Neuron (in vitro differentiated cells): ENCODE measurements around the gene CNBD2.
A peak's percentile ranks its signal among the peaks of the same experiment; 100 is the strongest.
"Not testable (repeated sequence)": the region's sequence is repeated elsewhere in the genome, so short reads cannot be mapped to it uniquely, and the experiment has no call there.

ENCODE experiments used
- H2AFZ ChIP-seq: one replicate; pipeline ENCODE4 v1.6.1; 2013; ENCODE audit warnings: low read depth, mild to moderate bottlenecking, inconsistent platforms, low read length, moderate library complexity
- H3K27me3 ChIP-seq: one replicate; pipeline ENCODE4 v1.6.1; 2013; ENCODE audit warnings: low read length; ENCODE audit not compliant: insufficient read depth
- H3K36me3 ChIP-seq: one replicate; pipeline ENCODE4 v1.6.1; 2013; ENCODE audit warnings: low read length; ENCODE audit not compliant: insufficient read depth
- H3K4me1 ChIP-seq: one replicate; pipeline ENCODE4 v1.6.1; 2013; ENCODE audit warnings: low read length; ENCODE audit not compliant: insufficient read depth
- H3K4me3 ChIP-seq: 2 replicates; pipeline ENCODE4 v1.5.1; 2013; ENCODE audit warnings: mild to moderate bottlenecking, low read length, moderate library complexity
- H3K9me3 ChIP-seq: one replicate; pipeline ENCODE4 v1.6.1; 2013; ENCODE audit warnings: low read length

CNBD2 gene

GRCh38 chr20:35967979-35968640, at the start of gene CNBD2:
Gene CNBD2, plus strand, starts transcription at chr20:35968590. Its CDS starts 173 bp downstream, at chr20:35968763.
- H3K4me3 ChIP-seq, result no peak within 1 kb of the TSS
- H3K36me3 ChIP-seq, result no peaks in the 10 kb centered on the region
- H2AFZ ChIP-seq, result no peak within 1 kb of the TSS
- no peaks in the 10 kb centered on the region for H3K4me1 ChIP-seq
- peaks cover 1% of the 10 kb centered on the region for H3K9me3 ChIP-seq
- no peaks in the 10 kb centered on the region for H3K27me3 ChIP-seq

DNA sequence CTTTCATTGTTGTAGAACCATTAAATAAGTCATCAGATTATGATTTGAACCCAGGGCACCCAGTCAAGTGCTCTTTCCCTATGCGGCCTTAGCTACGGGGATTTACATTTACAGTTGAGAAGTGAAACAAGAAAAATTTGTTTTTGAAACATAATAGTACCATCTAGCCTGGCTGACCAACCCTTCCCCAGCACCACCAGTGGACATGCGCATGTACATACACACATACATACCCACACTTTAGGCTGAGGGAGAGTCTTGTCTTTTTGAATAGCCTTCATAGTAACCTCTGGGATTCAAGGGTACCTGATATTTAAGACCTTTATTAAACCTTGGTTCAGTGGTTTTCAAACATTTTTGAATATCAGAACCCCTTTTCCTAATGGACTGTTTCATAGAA, 47.9 kb upstream of the CNBD2 start:
- Histone ChIP-seq H3K27me3 (no peaks in the 10 kb centered on the region), H3K4me3 (no peak overlapping the region), H3K36me3 (peaks cover 44% of the 10 kb centered on the region), H2AFZ (no peak overlapping the region), H3K4me1 (no peaks in the 10 kb centered on the region), H3K9me3 (no peaks in the 10 kb centered on the region)

DNA sequence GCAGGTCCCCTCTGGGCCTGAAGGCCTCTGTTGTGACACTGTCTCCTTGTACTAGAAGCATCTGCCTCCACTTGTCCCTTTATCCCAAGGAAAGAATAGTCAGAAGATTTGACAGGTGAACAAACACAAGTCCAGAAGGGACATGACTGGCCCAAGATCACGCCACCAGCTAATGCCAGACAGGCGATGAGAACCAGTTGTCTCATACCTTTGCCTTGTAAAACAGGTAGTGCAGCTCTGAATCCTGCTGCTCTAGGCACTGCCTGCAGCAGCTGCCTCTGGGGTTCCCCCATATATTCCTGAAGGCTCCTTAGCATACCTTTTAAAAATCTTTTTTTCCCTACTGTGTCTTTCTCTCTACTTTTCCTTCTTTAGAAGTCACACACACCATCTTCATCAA, 39.1 kb upstream of the CNBD2 start:
- no peaks in the 10 kb centered on the region for H3K9me3 ChIP-seq
- H3K4me3 ChIP-seq, result no peak overlapping the region
- no peaks in the 10 kb centered on the region for H3K4me1 ChIP-seq
- peaks cover 48% of the 10 kb centered on the region for H3K36me3 ChIP-seq
- no peaks in the 10 kb centered on the region for H3K27me3 ChIP-seq
- no peak overlapping the region for H2AFZ ChIP-seq

GRCh38 chr20:35934050-35934449, 34.3 kb upstream of the CNBD2 start:
- Histone ChIP-seq H3K4me3 (no peak overlapping the region), H3K9me3 (no peaks in the 10 kb centered on the region), H3K4me1 (no peaks in the 10 kb centered on the region), H3K27me3 (no peaks in the 10 kb centered on the region), H3K36me3 (peaks cover 51% of the 10 kb centered on the region), H2AFZ (no peak overlapping the region)

DNA sequence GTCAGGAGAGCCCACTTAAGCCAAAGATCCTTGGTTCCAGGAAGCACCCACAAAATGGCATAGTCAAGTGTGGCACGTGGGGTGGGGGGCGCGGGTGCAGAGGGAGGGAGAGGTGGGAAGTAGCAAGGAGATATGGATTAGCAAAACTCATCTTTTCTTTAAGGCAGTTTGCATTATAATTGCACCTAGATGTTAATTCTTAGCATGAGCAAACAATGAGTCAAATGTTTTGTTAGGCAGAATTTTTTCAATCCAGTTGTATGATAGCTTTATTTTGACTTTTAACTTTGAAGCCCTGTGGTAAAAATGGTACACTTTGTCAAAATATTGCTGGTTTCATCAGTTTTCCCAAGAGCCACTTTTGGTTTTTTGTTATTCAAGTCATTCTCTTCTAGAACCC, 29.1 kb upstream of the CNBD2 start:
- H3K4me1 ChIP-seq, result no peaks in the 10 kb centered on the region
- no peak overlapping the region for H3K4me3 ChIP-seq
- peaks cover 53% of the 10 kb centered on the region for H3K36me3 ChIP-seq
- no peaks in the 10 kb centered on the region for H3K9me3 ChIP-seq
- H3K27me3 ChIP-seq, result no peaks in the 10 kb centered on the region
- no peak overlapping the region for H2AFZ ChIP-seq

DNA sequence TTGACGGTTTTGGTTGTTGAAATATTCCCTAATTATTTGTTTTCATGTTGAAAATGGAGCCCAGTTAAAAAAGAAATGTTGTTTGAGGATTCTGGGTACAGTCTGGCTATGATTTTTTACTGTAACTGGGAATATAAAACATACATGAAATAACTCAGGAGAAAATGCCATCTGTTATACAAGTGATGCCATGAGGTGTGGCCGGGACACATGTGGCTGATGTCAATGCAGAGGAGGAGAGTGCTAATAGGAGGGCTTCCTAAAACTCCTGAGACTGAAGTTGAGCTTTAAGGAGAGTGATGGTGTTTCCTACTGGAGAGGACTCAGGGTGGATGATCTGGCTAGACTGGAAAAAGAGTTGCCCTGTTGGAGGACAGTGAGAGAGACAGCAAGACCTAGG, 26.8 kb upstream of the CNBD2 start:
- no peaks in the 10 kb centered on the region for H3K27me3 ChIP-seq
- no peaks in the 10 kb centered on the region for H3K4me1 ChIP-seq
- no peak overlapping the region for H2AFZ ChIP-seq
- no peak overlapping the region for H3K4me3 ChIP-seq
- H3K36me3 ChIP-seq, result peaks cover 55% of the 10 kb centered on the region
- no peaks in the 10 kb centered on the region for H3K9me3 ChIP-seq

DNA sequence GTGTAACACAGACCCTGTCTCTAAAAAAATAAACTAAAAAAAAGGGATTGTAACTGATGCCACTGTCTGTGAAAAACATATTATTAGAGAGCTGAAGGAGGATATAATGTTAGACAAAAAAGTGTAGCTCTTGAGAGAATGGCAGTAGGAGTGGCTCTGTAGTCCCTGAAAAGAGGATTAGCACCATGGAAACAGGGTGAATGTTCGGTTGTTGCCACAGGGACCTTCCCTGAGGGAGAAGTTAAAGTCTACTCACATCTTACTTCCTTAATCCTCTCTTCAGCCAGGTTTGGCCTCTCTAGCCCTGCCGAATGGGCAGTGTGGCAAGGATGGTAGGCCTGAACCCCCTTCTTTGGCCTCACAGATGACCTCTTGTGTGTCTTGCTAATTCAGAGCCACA, 26.1 kb upstream of the CNBD2 start:
- Histone ChIP-seq H3K4me3 (no peak overlapping the region), H2AFZ (no peak overlapping the region), H3K36me3 (peaks cover 58% of the 10 kb centered on the region), H3K27me3 (no peaks in the 10 kb centered on the region), H3K4me1 (no peaks in the 10 kb centered on the region), H3K9me3 (no peaks in the 10 kb centered on the region)

DNA sequence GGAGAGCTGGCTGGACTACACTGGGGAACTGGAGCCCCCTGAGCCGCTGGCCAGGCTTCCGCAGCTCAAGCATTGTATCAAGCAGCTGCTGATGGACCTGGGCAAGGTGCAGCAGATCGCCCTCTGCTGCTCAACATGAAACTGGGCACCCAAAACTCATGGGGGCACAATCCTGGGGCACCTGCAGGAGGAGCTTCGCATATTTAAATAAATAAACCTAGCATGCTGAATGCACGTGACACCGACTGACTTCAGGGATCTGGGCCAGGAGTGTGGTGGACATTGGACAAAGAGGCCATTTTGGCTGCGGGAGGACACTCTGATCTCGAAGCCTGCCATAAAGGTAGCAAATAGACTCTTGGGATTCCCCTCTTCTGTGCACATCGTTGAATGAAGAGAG, 20.9 kb upstream of the CNBD2 start:
- Histone ChIP-seq H3K4me1 (peaks cover 2% of the 10 kb centered on the region), H3K4me3 (no peak overlapping the region), H3K27me3 (no peaks in the 10 kb centered on the region), H3K9me3 (no peaks in the 10 kb centered on the region), H3K36me3 (peaks cover 36% of the 10 kb centered on the region), H2AFZ (no peak overlapping the region)

- H3K4me3 ChIP-seq, result no peak overlapping the region
- H3K36me3 ChIP-seq, result peaks cover 37% of the 10 kb centered on the region
- H3K27me3 ChIP-seq, result no peaks in the 10 kb centered on the region
- no peaks in the 10 kb centered on the region for H3K9me3 ChIP-seq
- H3K4me1 ChIP-seq, result peaks cover 6% of the 10 kb centered on the region
- no peak overlapping the region for H2AFZ ChIP-seq
These were observed 20.5 kb upstream of the CNBD2 start for GRCh38 chr20:35947907-35948306.

DNA sequence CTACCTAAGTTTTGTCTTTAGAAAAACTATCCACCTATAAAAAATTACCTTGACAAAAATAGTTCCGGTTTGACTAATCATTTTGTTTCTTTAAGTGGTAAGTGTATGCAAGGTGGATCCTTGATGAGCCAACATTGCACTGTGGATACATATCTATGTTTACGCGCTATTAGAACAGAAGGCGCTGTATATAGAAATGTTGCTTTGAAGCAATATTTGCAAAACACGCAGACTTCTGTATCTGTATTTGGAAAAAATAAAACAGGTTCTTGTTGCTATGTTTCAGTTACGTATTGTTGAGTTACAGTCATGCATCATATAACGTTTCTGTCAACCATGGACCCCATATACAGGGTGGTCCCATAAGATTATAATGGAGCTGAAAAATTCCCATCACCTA, 18.3 kb upstream of the CNBD2 start:
- H3K4me3 ChIP-seq, result no peak overlapping the region
- no peak overlapping the region for H2AFZ ChIP-seq
- peaks cover 24% of the 10 kb centered on the region for H3K36me3 ChIP-seq
- no peaks in the 10 kb centered on the region for H3K9me3 ChIP-seq
- H3K27me3 ChIP-seq, result no peaks in the 10 kb centered on the region
- H3K4me1 ChIP-seq, result peaks cover 10% of the 10 kb centered on the region

GRCh38 chr20:35952080-35952479, 16.3 kb upstream of the CNBD2 start:
- H3K27me3 ChIP-seq, H3K9me3 ChIP-seq, H2AFZ ChIP-seq: not testable (repeated sequence)
- peak overlapping the region; percentile 75 for H3K4me3 ChIP-seq
- peaks cover 18% of the 10 kb centered on the region for H3K36me3 ChIP-seq
- peaks cover 13% of the 10 kb centered on the region for H3K4me1 ChIP-seq

GRCh38 chr20:35952480-35953386, 15.7 kb upstream of the CNBD2 start:
- H3K4me1 ChIP-seq, result peaks cover 13% of the 10 kb centered on the region
- peaks cover 12% of the 10 kb centered on the region for H3K36me3 ChIP-seq
- H3K27me3 ChIP-seq, result no peaks in the 10 kb centered on the region
- no peak overlapping the region for H2AFZ ChIP-seq
- H3K9me3 ChIP-seq, result no peaks in the 10 kb centered on the region
- peak overlapping the region; percentile 75 for H3K4me3 ChIP-seq

DNA sequence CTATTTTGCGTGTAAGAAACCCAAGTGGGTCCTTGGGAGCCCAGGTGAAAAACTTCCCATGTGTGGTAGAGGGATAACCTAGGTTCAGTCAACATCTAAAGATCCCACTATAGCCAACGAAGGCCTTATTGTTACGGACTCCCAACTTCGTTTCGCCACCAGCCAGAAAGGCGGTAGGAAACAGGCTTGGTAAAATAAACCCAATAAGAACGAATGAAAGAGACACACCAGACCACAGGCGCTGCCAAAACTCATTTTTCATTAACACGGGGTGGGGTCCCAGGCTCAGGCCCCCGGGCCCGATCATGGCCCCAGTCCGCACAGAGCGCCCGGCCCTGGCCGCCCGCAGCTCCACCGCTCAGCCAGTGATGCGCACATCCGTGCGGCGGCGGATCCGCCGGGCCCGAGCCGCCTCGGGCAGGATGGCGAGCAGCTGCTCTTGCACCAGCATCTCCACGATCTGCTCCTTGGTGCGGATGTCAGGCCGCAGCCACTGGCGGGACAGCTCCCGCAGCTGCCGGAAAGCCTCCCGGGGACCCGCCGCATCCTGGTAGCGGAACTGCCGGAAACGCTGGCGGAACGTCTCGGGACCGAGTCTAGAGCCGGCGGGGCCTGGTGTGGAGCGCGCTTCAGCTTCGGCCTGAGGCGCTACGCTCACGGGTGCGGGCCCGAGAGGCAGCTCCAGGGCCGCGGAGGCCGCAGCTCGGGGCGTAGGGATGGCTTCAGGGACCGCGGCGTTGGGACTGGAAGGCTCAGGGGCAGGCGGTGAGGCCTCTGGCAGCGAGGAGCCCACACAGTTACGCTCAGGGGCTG, 14.8 kb upstream of the CNBD2 start:
- Histone ChIP-seq H3K36me3 (peaks cover 6% of the 10 kb centered on the region), H3K4me3 (peak overlapping the region; percentile 75), H3K4me1 (peaks cover 13% of the 10 kb centered on the region)

More for the DNA sequence above, 14.8 kb upstream of the CNBD2 start:
- Histone ChIP-seq H2AFZ (peak overlapping the region; percentile 21), H3K27me3 (no peaks in the 10 kb centered on the region), H3K9me3 (no peaks in the 10 kb centered on the region)
